Activated CD4-positive, alpha-beta T cell treated with anti-CD3 and anti-CD28 coated beads, Interleukin-10, Interleukin-2, amounts not matched to agents 100 ng/mL and 50 ng/mL, durations not matched to agents 16 hours and 8 hours (primary cell): ENCODE data around the gene NSUN5.
"Not testable (repeated sequence)": the region's sequence is repeated elsewhere in the genome, so short reads cannot be mapped to it uniquely, and the experiment has no call there.

Source experiments
- DNase-seq: peaks from one replicate; pipeline ENCODE4 v3.0.0-alpha.2; 2020

Gene NSUN5

GRCh38 chr7:73308665-73309214 is at the start of gene NSUN5:
TSS of gene NSUN5 (minus strand) at chr7:73308826. CDS start at chr7:73308790, 36 bp downstream.
- DNase-seq = peak; percentile 95

- no peak for DNase-seq
Observed at GRCh38 chr7:73356159-73356558, 47.5 kb upstream of the NSUN5 start.

GRCh38 chr7:73354821-73355220 is 46.2 kb upstream of the NSUN5 start:
- no peak for DNase-seq

GRCh38 chr7:73354196-73354595 is 45.6 kb upstream of the NSUN5 start:
- DNase-seq = no peak

- DNase-seq = no peak
Observed at GRCh38 chr7:73353243-73353642, 44.6 kb upstream of the NSUN5 start.

- DNase-seq = no peak
Observed at GRCh38 chr7:73352784-73353183, 44.2 kb upstream of the NSUN5 start.

GRCh38 chr7:73351447-73352167 is 43.0 kb upstream of the NSUN5 start:
- DNase-seq = no peak

GRCh38 chr7:73350306-73351068 is 41.9 kb upstream of the NSUN5 start:
- DNase-seq = no peak

GRCh38 chr7:73349763-73350162 is 41.1 kb upstream of the NSUN5 start:
- DNase-seq = no peak

GRCh38 chr7:73345951-73346350 is 37.3 kb upstream of the NSUN5 start:
- no peak for DNase-seq

- no peak for DNase-seq
Observed at GRCh38 chr7:73345538-73345937, 36.9 kb upstream of the NSUN5 start.

- DNase-seq = no peak
Observed at GRCh38 chr7:73343671-73344380, 35.2 kb upstream of the NSUN5 start.

- DNase-seq = no peak
Observed at GRCh38 chr7:73342645-73343044, 34.0 kb upstream of the NSUN5 start.

GRCh38 chr7:73341877-73342276 is 33.3 kb upstream of the NSUN5 start:
- peak; percentile 35 for DNase-seq

- DNase-seq = no peak
Observed at GRCh38 chr7:73340514-73340913, 31.9 kb upstream of the NSUN5 start.

GRCh38 chr7:73338321-73338720 is 29.7 kb upstream of the NSUN5 start:
- no peak for DNase-seq

GRCh38 chr7:73332447-73332846 is 23.8 kb upstream of the NSUN5 start:
- DNase-seq = no peak

GRCh38 chr7:73330772-73331171 is 22.1 kb upstream of the NSUN5 start:
- DNase-seq = no peak

GRCh38 chr7:73329861-73330581 is 21.4 kb upstream of the NSUN5 start:
- no peak for DNase-seq

- no peak for DNase-seq
Observed at GRCh38 chr7:73328696-73329095, 20.1 kb upstream of the NSUN5 start.

- DNase-seq = not testable (repeated sequence)
Observed at GRCh38 chr7:73327922-73328321, 19.3 kb upstream of the NSUN5 start, which contains the start of the genes FKBP6 and TRIM50. TSS of gene FKBP6 (plus strand) at chr7:73328161. CDS start at chr7:73328429, 268 bp downstream. TSS of gene TRIM50 (minus strand) at chr7:73328082. CDS start at chr7:73324787, 3,295 bp downstream.

GRCh38 chr7:73327449-73327848 is 18.8 kb upstream of the NSUN5 start:
- not testable (repeated sequence) for DNase-seq
